H1 (cell line): ENCODE measurements around the gene MAML3. TPM values are rescaled to one million over a fixed set of nuclear protein-coding genes. Genes with fewer than 3 reads are reported as not detected.

ENCODE experiments used
- BCL11A ChIP-seq, 2 experiments: IDR thresholded peaks; one replicate each; pipeline ENCODE4 v1.6.1; 2011; ENCODE audit warnings: low read depth in 2 of 2, low read length in 2 of 2, mild to moderate bottlenecking in 2 of 2
- CEBPB ChIP-seq: IDR thresholded peaks from 2 replicates; pipeline ENCODE4 v1.6.1; 2012; ENCODE audit warnings: low read depth, low read length
- CHD2 ChIP-seq: IDR thresholded peaks from 2 replicates; pipeline ENCODE4 v1.6.1; 2012; ENCODE audit warnings: low read length, improper control_type of control experiment
- CREB1 ChIP-seq: IDR thresholded peaks from 2 replicates; pipeline ENCODE4 v1.6.1; 2012; ENCODE audit warnings: inconsistent platforms
- E2F6 ChIP-seq: IDR thresholded peaks from 2 replicates; pipeline ENCODE4 v1.6.1; 2012; ENCODE audit warnings: inconsistent platforms
- FOSL1 ChIP-seq: IDR thresholded peaks from 2 replicates; pipeline ENCODE4 v1.6.1; 2011; ENCODE audit warnings: mild to moderate bottlenecking, low read depth, low read length, moderate library complexity; ENCODE audit not compliant: insufficient read depth
- GTF2F1 ChIP-seq: IDR thresholded peaks from 2 replicates; pipeline ENCODE4 v1.6.1; 2012; ENCODE audit warnings: low read depth, low read length, improper control_type of control experiment, borderline replicate concordance
- JUND ChIP-seq: IDR thresholded peaks from 2 replicates; pipeline ENCODE4 v1.6.1; 2011; ENCODE audit warnings: mild to moderate bottlenecking, improper control_type of control experiment, low read length
- KDM4A ChIP-seq: IDR thresholded peaks from one replicate; pipeline ENCODE4 v1.7.1; 2012; ENCODE audit warnings: low read depth, mild to moderate bottlenecking, moderate library complexity, low read length, inconsistent platforms; ENCODE audit not compliant: severe bottlenecking
- MAFK ChIP-seq: IDR thresholded peaks from 2 replicates; pipeline ENCODE4 v1.6.1; 2012; ENCODE audit warnings: low read depth, mild to moderate bottlenecking, improper control_type of control experiment, low read length
- NANOG ChIP-seq: IDR thresholded peaks from 2 replicates; pipeline ENCODE4 v1.6.1; 2011; ENCODE audit warnings: low read length, low read depth, mild to moderate bottlenecking, inconsistent platforms; ENCODE audit not compliant: insufficient read depth, poor library complexity, severe bottlenecking
- NRF1 ChIP-seq: IDR thresholded peaks from 2 replicates; pipeline ENCODE4 v1.6.1; 2011; ENCODE audit warnings: mild to moderate bottlenecking, low read depth, low read length, improper control_type of control experiment
- RAD21 ChIP-seq, 2 experiments: IDR thresholded peaks in 1 of 2; conservative IDR thresholded peaks in 1 of 2; 2 replicates each; pipeline ENCODE4 v1.6.1; 2011; ENCODE audit warnings: low read depth in 2 of 2, low read length in 2 of 2, improper control_type of control experiment in 1 of 2, inconsistent platforms in 1 of 2, mild to moderate bottlenecking in 1 of 2, moderate library complexity in 1 of 2
- RBBP5 ChIP-seq: IDR thresholded peaks from 2 replicates; pipeline ENCODE4 v1.7.1; 2012; ENCODE audit warnings: low read depth, mild to moderate bottlenecking, inconsistent platforms, low read length, moderate library complexity, borderline replicate concordance
- RFX5 ChIP-seq: IDR thresholded peaks from 2 replicates; pipeline ENCODE4 v1.6.1; 2011; ENCODE audit warnings: low read depth, low read length, improper control_type of control experiment, borderline replicate concordance
- RNF2 ChIP-seq: fragments of 200-900, 300-1000 bp; sonication (generic); IDR thresholded peaks from 2 replicates; pipeline ENCODE4 v1.7.1; 2016; ENCODE audit warnings: borderline replicate concordance, low read depth, mild to moderate bottlenecking, antibody characterized with exemption, low read length; ENCODE audit not compliant: poor library complexity, severe bottlenecking; ENCODE audit errors: missing control alignments
- SAP30 ChIP-seq: fragments of 300-600 bp; sonication (generic); IDR thresholded peaks from 2 replicates; pipeline ENCODE4 v1.7.1; 2012; ENCODE audit warnings: low read length, moderate library complexity, mild to moderate bottlenecking, inconsistent platforms; ENCODE audit not compliant: insufficient read depth, insufficient replicate concordance
- SIN3A ChIP-seq, 2 experiments: IDR thresholded peaks in 1 of 2; conservative IDR thresholded peaks in 1 of 2; 2 replicates each; pipeline ENCODE4 v1.6.1; 2011 to 2012; ENCODE audit warnings: low read length in 2 of 2, improper control_type of control experiment in 1 of 2, low read depth in 1 of 2, mild to moderate bottlenecking in 1 of 2
- SP2 ChIP-seq: IDR thresholded peaks from 2 replicates; pipeline ENCODE4 v1.6.1; 2012; ENCODE audit warnings: mild to moderate bottlenecking, low read length, inconsistent platforms
- SRF ChIP-seq: IDR thresholded peaks from 2 replicates; pipeline ENCODE4 v1.6.1; 2011; ENCODE audit warnings: mild to moderate bottlenecking, low read depth, low read length, moderate library complexity
- SUZ12 ChIP-seq: fragments of 200-600 bp; sonication (generic); IDR thresholded peaks from 2 replicates; pipeline ENCODE4 v1.6.1; 2012; ENCODE audit warnings: mild to moderate bottlenecking, inconsistent platforms, low read length, moderate library complexity, mixed read lengths
- polyA plus RNA-seq, 7 experiments: library from polyadenylated mRNA; depleted of rRNA in 3 of 7; stranded (reverse) in 5 of 7; unstranded in 2 of 7; fragments of >200 nt in 5 of 7; fragments of 200-250 nt in 2 of 7; gene quantifications; 1 replicate in 5 of 7; 2 replicates in 1 of 7; 4 replicates in 1 of 7; pipeline versions ENCODE4 v1.2.1 to v1.2.3, GENCODE V29; 2011 to 2013; ENCODE audit warnings: missing spikeins in 2 of 7, mixed read lengths in 2 of 7
- total RNA-seq: library from RNA; stranded (reverse); fragmentation: NEBNext Ultra II Directional; extraction: Animal tissue kit (Norgen Biotek cat#: 25700); gene quantifications from 2 replicates; pipeline ENCODE4 v1.2.1, GENCODE V29; 2021
- TF ChIP-seq, protein P1 (sequence below): IDR thresholded peaks from 2 replicates; pipeline ENCODE4 v1.6.1; 2011; ENCODE audit warnings: low read depth, mild to moderate bottlenecking, low read length; ENCODE audit not compliant: insufficient read depth

Gene MAML3
- total and polyA plus RNA-seq, 2 of the 8 experiments (the other 6 are each of a cell fraction or from before 2014, with no cell fraction given), result 2.1 to 5.7 TPM

DNA sequence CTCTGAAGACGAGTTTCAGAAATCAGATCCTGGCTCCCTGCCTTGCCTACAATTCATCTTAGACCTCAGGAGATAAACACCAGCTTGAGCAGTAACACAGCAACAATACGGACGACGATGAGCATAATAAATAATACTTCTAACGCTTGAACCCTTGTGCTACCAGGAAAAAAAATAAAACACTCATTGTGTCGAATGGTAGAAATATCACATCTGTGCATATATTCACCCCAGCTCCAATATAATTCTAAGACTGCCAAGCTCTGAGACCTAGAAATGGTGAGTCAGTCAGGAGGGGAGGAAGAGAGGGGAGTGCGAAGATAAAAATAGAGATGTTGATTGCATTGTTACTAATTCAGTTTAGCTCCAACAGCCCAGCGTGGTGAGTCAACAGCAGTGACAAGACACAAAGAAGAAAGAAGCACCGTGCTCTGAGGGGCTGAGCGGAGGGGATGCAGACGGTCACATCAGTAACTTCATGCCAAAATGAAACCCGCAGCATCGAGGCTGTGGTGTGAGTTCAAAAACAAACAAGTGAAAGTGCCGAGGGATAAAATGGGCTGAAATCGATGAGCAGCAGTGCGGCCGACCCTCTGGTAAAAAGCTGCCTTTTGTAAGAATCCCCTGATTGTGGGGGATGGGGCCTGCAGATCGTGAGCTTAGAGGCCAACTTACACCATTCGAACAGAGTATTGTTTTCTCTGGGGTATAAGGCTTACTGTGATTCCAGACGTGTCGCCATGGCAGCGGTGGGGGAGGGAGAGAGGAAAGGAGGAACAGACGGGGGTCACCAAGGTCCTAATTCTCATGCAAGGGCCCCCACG is 338.0 kb downstream of the MAML3 start (continued):
- TF ChIP-seq FOSL1 (no peak), SRF (no peak), MAFK (no peak), SIN3A (conservative IDR thresholded peaks at IDR 0.05 in 1 of 2, IDR thresholded peaks at IDR 0.05 in 1 of 2; ENCODE audit: low read depth in 1 of 2, low read length in 2 of 2) (no peak), SUZ12 (no peak), KDM4A (no peak), RAD21 (IDR thresholded peaks at IDR 0.05 in 1 of 2, conservative IDR thresholded peaks at IDR 0.05 in 1 of 2; ENCODE audit: low read depth in 2 of 2, low read length in 2 of 2) (peak in 1 of 2 experiments; percentile 18; a peak in 1 of 4 replicates), CEBPB (no peak), NANOG (peak; percentile 28), E2F6 (no peak), JUND (peak; percentile 55), SAP30 (no peak), RBBP5 (peak; percentile 100), GTF2F1 (no peak), SP2 (no peak), RNF2 (no peak), RFX5 (no peak), CHD2 (no peak), NRF1 (no peak), CREB1 (no peak), BCL11A (IDR thresholded peaks at IDR 0.05; ENCODE audit: low read depth in 2 of 2, low read length in 2 of 2) (no peak)
- TF ChIP-seq, protein P1, sequence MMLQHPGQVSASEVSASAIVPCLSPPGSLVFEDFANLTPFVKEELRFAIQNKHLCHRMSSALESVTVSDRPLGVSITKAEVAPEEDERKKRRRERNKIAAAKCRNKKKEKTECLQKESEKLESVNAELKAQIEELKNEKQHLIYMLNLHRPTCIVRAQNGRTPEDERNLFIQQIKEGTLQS, result no peak
